Keratinocyte (primary cell): ENCODE measurements around the gene UNC13A.

Experiments used
- CTCF ChIP-seq, 3 experiments: IDR thresholded peaks in 1 of 3; conservative IDR thresholded peaks in 1 of 3; optimal IDR thresholded peaks in 1 of 3; 2 replicates in 2 of 3; 3 replicates in 1 of 3; pipeline versions ENCODE3 to v1.5.1; 2011; ENCODE audit warnings: low read length in 3 of 3, mild to moderate bottlenecking in 3 of 3, moderate library complexity in 2 of 3, control low read depth in 1 of 3, inconsistent platforms in 1 of 3; ENCODE audit not compliant: insufficient read depth in 2 of 3; ENCODE audit errors: extremely low read depth in 1 of 3
- EZH2 ChIP-seq: IDR thresholded peaks from one replicate; pipeline ENCODE4 v1.6.1; 2012; ENCODE audit warnings: inconsistent platforms, mild to moderate bottlenecking, low read length, moderate library complexity

- TF ChIP-seq CTCF (optimal IDR thresholded peaks at IDR 0.05 in 1 of 3, IDR thresholded peaks at IDR 0.05 in 1 of 3, conservative IDR thresholded peaks at IDR 0.05 in 1 of 3; ENCODE audit: extremely low read depth in 1 of 3, insufficient read depth in 2 of 3, low read length in 3 of 3) (no peak), EZH2 (no peak)
Measured at GRCh38 chr19:17620696-17621095, 67.5 kb downstream of the UNC13A start.
